Measurements from ENCODE around the gene ZNF775. TPM values are rescaled to one million over a fixed set of nuclear protein-coding genes. Genes with fewer than 3 reads are reported as not detected.

Gene ZNF775
- total RNA-seq, 3 donors from 2014 or later, result 10.9 to 11.8 (median 11.3) TPM

GRCh38 chr7:150370612-150371071 is 8.5 kb upstream of the ZNF775 start:
- intact Hi-C loops (cut with DNase I, micrococcal nuclease), result no loop called here

DNA sequence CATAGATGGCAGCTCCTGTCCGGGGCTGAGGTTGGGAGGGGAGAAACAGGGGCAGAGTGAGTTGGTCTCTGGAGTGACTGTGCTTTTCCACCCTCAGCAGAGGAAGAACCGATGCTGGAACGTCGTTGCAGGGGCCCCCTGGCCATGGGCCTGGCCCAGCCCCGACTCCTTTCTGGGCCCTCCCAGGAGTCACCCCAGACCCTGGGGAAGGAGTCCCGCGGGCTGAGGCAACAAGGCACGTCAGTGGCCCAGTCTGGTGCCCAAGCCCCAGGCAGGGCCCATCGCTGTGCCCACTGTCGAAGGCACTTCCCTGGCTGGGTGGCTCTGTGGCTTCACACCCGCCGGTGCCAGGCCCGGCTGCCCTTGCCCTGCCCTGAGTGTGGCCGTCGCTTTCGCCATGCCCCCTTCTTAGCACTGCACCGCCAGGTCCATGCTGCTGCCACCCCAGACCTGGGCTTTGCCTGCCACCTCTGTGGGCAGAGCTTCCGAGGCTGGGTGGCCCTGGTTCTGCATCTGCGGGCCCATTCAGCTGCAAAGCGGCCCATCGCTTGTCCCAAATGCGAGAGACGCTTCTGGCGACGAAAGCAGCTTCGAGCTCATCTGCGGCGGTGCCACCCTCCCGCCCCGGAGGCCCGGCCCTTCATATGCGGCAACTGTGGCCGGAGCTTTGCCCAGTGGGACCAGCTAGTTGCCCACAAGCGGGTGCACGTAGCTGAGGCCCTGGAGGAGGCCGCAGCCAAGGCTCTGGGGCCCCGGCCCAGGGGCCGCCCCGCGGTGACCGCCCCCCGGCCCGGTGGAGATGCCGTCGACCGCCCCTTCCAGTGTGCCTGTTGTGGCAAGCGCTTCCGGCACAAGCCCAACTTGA is 7.8 kb upstream of the ZNF775 start:
- ATAC-seq (no peak), DNase-seq (peak in 1 of 3 donors; percentile 56)
- TF ChIP-seq CTCF (IDR thresholded peaks at IDR 0.05), result no peak
- Histone ChIP-seq H3K4me1 (ENCODE audit: low read depth) (peaks cover 51% of the 10 kb centered on the region), H3K36me3 (ENCODE audit: low read depth) (no peaks in the 10 kb centered on the region), H3K4me3 (no peak overlapping the region), H3K9me3 (no peaks in the 10 kb centered on the region)
- intact Hi-C loops (cut with DNase I, micrococcal nuclease), result no loop called here

More at GRCh38 chr7:150370612-150371071, 8.5 kb upstream of the ZNF775 start:
- TF ChIP-seq CTCF (IDR thresholded peaks at IDR 0.05), result no peak
- H3K4me3 ChIP-seq, result no peak overlapping the region
- ATAC-seq, result peak; percentile 0
- no peaks in the 10 kb centered on the region for H3K36me3 ChIP-seq (ENCODE audit: low read depth)
- DNase-seq, result peak in 1 of 3 donors; percentile 36
- no peaks in the 10 kb centered on the region for H3K9me3 ChIP-seq
- peaks cover 48% of the 10 kb centered on the region for H3K4me1 ChIP-seq (ENCODE audit: low read depth)

DNA sequence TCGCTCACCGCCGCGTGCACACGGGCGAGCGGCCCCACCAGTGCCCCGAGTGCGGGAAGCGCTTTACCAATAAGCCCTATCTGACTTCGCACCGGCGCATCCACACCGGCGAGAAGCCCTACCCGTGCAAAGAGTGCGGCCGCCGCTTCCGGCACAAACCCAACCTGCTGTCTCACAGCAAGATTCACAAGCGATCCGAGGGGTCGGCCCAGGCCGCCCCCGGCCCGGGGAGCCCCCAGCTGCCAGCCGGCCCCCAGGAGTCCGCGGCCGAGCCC is 7.2 kb upstream of the ZNF775 start:
- Histone ChIP-seq H3K4me1 (ENCODE audit: low read depth) (peaks cover 57% of the 10 kb centered on the region), H3K4me3 (no peak overlapping the region), H3K36me3 (ENCODE audit: low read depth) (no peaks in the 10 kb centered on the region), H3K9me3 (no peaks in the 10 kb centered on the region)
- DNase-seq, result no peak
- ATAC-seq, result peak; percentile 0
- no peak for TF ChIP-seq CTCF (IDR thresholded peaks at IDR 0.05)
- intact Hi-C loops (cut with DNase I, micrococcal nuclease), result no loop called here

GRCh38 chr7:150372271-150373048 is 6.7 kb upstream of the ZNF775 start:
- ATAC-seq, result peak; percentile 34
- Histone ChIP-seq H3K4me1 (ENCODE audit: low read depth) (peaks cover 60% of the 10 kb centered on the region), H3K9me3 (no peaks in the 10 kb centered on the region), H3K4me3 (no peak overlapping the region), H3K36me3 (ENCODE audit: low read depth) (no peaks in the 10 kb centered on the region)
- peak; percentile 74 to 82 (median 82) for DNase-seq
- TF ChIP-seq CTCF (IDR thresholded peaks at IDR 0.05), result no peak
- intact Hi-C loops (cut with DNase I, micrococcal nuclease), result no loop called here

- DNase-seq, result peak in 2 of 3 donors; percentile 64 to 71
- ATAC-seq, result no peak
- H3K4me3 ChIP-seq, result no peak overlapping the region
- H3K36me3 ChIP-seq (ENCODE audit: low read depth), result no peaks in the 10 kb centered on the region
- H3K9me3 ChIP-seq, result no peaks in the 10 kb centered on the region
- TF ChIP-seq CTCF (IDR thresholded peaks at IDR 0.05), result no peak
- intact Hi-C loops (cut with DNase I, micrococcal nuclease), result no loop called here
- peaks cover 57% of the 10 kb centered on the region for H3K4me1 ChIP-seq (ENCODE audit: low read depth)
Measured at GRCh38 chr7:150373049-150373801, 5.9 kb upstream of the ZNF775 start.
